Measurements from ENCODE around the gene DHDDS. TPM values are rescaled to one million over a fixed set of nuclear protein-coding genes. Genes with fewer than 3 reads are reported as not detected.

Gene DHDDS
- total RNA-seq, 2 donors from 2014 or later, result 83.5 to 88.5 TPM

DNA sequence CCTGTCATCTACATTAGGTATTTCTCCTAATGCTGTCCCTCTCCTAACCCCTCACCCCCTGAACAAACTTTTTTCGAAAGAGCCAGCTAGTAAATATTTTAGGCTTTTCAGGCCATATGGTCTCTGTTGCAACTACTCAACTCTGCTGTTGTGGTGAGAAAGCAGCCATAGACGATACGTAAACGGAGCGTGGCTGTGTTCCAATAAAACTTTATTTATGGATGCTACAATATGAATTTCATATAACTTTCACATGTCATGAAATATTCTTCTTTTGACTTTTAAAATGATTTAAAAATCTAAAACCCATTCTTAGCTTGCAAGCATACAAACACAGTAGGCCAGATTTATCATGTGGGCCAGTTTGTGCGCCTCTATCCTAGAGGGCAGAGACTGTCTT is 86.2 kb downstream of the DHDDS start:
- Histone ChIP-seq H3K9ac (ENCODE audit: low read depth in 2 of 2, low read length in 2 of 2) (no peak overlapping the region), H3K36me3 (no peaks in the 10 kb centered on the region), H3K4me3 (no peak overlapping the region), H3K27me3 (no peaks in the 10 kb centered on the region), H3K27ac (no peak overlapping the region), H3K4me1 (no peaks in the 10 kb centered on the region), H3K9me3 (no peaks in the 10 kb centered on the region)
- DNase-seq, result no peak
- intact Hi-C loops (cut with DNase I), result no loop called here
- no peak for TF ChIP-seq CTCF (IDR thresholded peaks at IDR 0.05)

- no peak overlapping the region for H3K9ac ChIP-seq (ENCODE audit: low read depth in 2 of 2, low read length in 2 of 2)
- no peak for TF ChIP-seq CTCF (IDR thresholded peaks at IDR 0.05)
- intact Hi-C loops (cut with DNase I), result no loop called here
- H3K4me3 ChIP-seq, result no peak overlapping the region
- no peak for DNase-seq
- H3K36me3 ChIP-seq, result no peaks in the 10 kb centered on the region
- H3K4me1 ChIP-seq, result no peaks in the 10 kb centered on the region
- H3K27ac ChIP-seq, result no peak overlapping the region
- H3K9me3 ChIP-seq, result no peaks in the 10 kb centered on the region
- no peaks in the 10 kb centered on the region for H3K27me3 ChIP-seq
Observed at GRCh38 chr1:26520339-26520738, 88.2 kb downstream of the DHDDS start.

Other genes with a start within 250 kb of the DHDDS start
- not detected for gene CATSPER4, start 241.7 kb upstream of the DHDDS start, total RNA-seq
- gene CEP85, start 198.1 kb upstream of the DHDDS start, total RNA-seq, result 10 to 100 TPM; 10.7 to 18.8 TPM
- 100 to 1,000 TPM; 361 to 478 TPM for gene SH3BGRL3, start 152.2 kb upstream of the DHDDS start, total RNA-seq
- gene UBXN11, start 125.7 kb upstream of the DHDDS start, total RNA-seq, result 10 to 100 TPM in 1 of 2 donors, 1 to 10 TPM in 1; 8.7 to 25.7 TPM
- 10 to 100 TPM in 1 of 2 donors, 1 to 10 TPM in 1; 9.4 to 13.1 TPM for gene CD52, start 114.4 kb upstream of the DHDDS start, total RNA-seq
- gene CRYBG2, start 78.2 kb upstream of the DHDDS start, total RNA-seq, result 10 to 100 TPM; 12.8 to 30.3 TPM
- under 1 TPM in 1 of 2 donors, not detected in 1; 0.47 TPM for gene ZNF683, start 59.6 kb upstream of the DHDDS start, total RNA-seq
- gene LIN28A, start 21.5 kb upstream of the DHDDS start, total RNA-seq, result 1 to 10 TPM in 1 of 2 donors, not detected in 1; 1.4 TPM
- gene HMGN2, start 40.1 kb downstream of the DHDDS start, total RNA-seq, result 100 to 1,000 TPM; 332 to 758 TPM
- 100 to 1,000 TPM; 174 to 198 TPM for gene RPS6KA1, start 97.4 kb downstream of the DHDDS start, total RNA-seq